Measurements from ENCODE around the gene CPVL. TPM values are rescaled to one million over a fixed set of nuclear protein-coding genes. Genes with fewer than 3 reads are reported as not detected.

CPVL gene
- total RNA-seq, 1 donor from 2014 or later = 25.9 TPM

DNA sequence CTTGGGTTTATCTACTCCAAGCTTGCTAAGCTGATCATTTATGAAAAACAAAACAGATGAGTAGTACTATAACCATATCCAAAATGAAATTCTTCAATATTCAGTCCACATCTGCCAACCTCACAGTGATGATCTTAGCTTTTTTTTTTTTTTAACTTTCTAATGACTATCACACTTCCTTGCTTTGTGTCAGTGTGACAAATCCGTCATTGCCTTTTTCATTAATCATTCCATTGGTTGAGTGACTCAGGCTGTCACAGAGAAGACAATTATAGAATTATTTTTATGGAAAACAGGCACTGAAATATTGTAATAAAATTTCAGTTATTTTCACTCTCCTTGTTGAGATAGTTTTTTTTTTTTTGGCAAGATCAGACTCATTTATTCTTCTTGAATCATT, 70.7 kb downstream of the CPVL start:
- Histone ChIP-seq H3K4me3 (ENCODE audit: low read depth, low read length) (no peak overlapping the region), H3K36me3 (ENCODE audit: control insufficient read depth, insufficient read depth, low read length) (no peaks in the 10 kb centered on the region), H3K27me3 (ENCODE audit: control insufficient read depth, insufficient read depth, low read length) (no peaks in the 10 kb centered on the region)
- TF ChIP-seq, protein P1, sequence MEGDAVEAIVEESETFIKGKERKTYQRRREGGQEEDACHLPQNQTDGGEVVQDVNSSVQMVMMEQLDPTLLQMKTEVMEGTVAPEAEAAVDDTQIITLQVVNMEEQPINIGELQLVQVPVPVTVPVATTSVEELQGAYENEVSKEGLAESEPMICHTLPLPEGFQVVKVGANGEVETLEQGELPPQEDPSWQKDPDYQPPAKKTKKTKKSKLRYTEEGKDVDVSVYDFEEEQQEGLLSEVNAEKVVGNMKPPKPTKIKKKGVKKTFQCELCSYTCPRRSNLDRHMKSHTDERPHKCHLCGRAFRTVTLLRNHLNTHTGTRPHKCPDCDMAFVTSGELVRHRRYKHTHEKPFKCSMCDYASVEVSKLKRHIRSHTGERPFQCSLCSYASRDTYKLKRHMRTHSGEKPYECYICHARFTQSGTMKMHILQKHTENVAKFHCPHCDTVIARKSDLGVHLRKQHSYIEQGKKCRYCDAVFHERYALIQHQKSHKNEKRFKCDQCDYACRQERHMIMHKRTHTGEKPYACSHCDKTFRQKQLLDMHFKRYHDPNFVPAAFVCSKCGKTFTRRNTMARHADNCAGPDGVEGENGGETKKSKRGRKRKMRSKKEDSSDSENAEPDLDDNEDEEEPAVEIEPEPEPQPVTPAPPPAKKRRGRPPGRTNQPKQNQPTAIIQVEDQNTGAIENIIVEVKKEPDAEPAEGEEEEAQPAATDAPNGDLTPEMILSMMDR (IDR thresholded peaks at IDR 0.05; ENCODE audit: insufficient read depth, low read length, poor library complexity, severe bottlenecking) = no peak
- no peak for DNase-seq (ENCODE audit: low read depth)

DNA sequence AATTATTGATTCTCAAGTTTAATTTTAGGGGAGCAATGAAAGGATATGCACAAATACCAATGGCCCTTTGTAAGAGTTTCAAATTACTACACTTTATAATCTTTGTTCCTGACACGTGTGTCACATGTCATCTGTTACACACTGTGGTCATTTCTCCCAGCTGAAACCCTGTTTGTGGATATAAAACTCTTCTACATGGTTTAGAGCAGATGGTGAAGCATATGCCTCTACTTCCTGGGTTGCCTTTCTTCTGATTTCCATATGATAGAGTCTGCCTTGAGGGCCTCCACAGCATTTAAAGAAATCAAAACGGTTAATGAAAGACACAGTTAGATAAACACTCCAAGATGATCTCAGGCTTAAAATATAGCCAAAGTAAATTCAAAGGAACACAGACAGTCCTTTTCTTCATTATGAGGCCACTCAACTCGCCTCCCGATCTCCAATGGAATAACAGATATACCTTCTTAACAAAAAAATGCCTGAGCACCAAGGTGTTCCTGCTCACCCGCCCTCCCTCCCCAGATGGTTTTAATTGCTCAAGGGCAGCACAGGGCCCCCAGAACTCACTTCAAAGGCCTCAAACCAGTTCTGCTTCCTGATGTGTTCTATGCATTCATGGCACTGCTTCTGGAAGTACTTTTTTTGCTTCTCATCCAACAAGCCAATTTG, 75.0 kb downstream of the CPVL start:
- no peak overlapping the region for H3K4me3 ChIP-seq (ENCODE audit: low read depth, low read length)
- no peaks in the 10 kb centered on the region for H3K36me3 ChIP-seq (ENCODE audit: control insufficient read depth, insufficient read depth, low read length)
- H3K27me3 ChIP-seq (ENCODE audit: control insufficient read depth, insufficient read depth, low read length) = no peaks in the 10 kb centered on the region
- TF ChIP-seq, protein P1 (IDR thresholded peaks at IDR 0.05; ENCODE audit: insufficient read depth, low read length, poor library complexity, severe bottlenecking) = no peak
- no peak for DNase-seq (ENCODE audit: low read depth)

GRCh38 chr7:29066641-29067040, 79.7 kb downstream of the CPVL start:
- no peaks in the 10 kb centered on the region for H3K36me3 ChIP-seq (ENCODE audit: control insufficient read depth, insufficient read depth, low read length)
- H3K4me3 ChIP-seq (ENCODE audit: low read depth, low read length) = no peak overlapping the region
- TF ChIP-seq, protein P1 (IDR thresholded peaks at IDR 0.05; ENCODE audit: insufficient read depth, low read length, poor library complexity, severe bottlenecking) = no peak
- no peak for DNase-seq (ENCODE audit: low read depth)
- H3K27me3 ChIP-seq (ENCODE audit: control insufficient read depth, insufficient read depth, low read length) = no peaks in the 10 kb centered on the region

GRCh38 chr7:29065181-29065857, 81.0 kb downstream of the CPVL start:
- no peaks in the 10 kb centered on the region for H3K27me3 ChIP-seq (ENCODE audit: control insufficient read depth, insufficient read depth, low read length)
- no peaks in the 10 kb centered on the region for H3K36me3 ChIP-seq (ENCODE audit: control insufficient read depth, insufficient read depth, low read length)
- TF ChIP-seq, protein P1 (IDR thresholded peaks at IDR 0.05; ENCODE audit: insufficient read depth, low read length, poor library complexity, severe bottlenecking) = no peak
- no peak for DNase-seq (ENCODE audit: low read depth)
- no peak overlapping the region for H3K4me3 ChIP-seq (ENCODE audit: low read depth, low read length)

DNA sequence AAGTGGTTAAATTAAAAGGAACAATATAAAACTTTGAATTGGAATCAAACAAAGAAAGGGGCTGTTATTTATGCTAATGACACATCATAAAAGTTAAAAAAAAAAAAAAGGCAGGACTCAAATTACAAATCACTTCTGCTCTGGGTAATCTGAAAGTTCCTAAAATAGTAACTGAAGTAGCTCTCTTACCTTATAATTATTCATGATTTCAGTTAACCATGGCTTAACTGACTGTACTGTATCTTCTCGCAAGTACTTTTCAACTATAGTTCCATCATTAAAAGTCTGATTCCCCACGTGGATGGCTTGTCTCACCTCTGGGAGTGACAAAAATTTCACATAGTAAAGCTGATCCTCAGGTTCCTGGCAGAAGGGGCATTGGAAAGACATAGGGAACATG, 82.5 kb downstream of the CPVL start:
- DNase-seq (ENCODE audit: low read depth) = no peak
- no peaks in the 10 kb centered on the region for H3K36me3 ChIP-seq (ENCODE audit: control insufficient read depth, insufficient read depth, low read length)
- no peaks in the 10 kb centered on the region for H3K27me3 ChIP-seq (ENCODE audit: control insufficient read depth, insufficient read depth, low read length)
- TF ChIP-seq, protein P1 (IDR thresholded peaks at IDR 0.05; ENCODE audit: insufficient read depth, low read length, poor library complexity, severe bottlenecking) = no peak
- no peak overlapping the region for H3K4me3 ChIP-seq (ENCODE audit: low read depth, low read length)

Measured in kidney epithelial cell (primary cell).